Glutamatergic neuron (in vitro differentiated cells): Measurements from ENCODE around the gene BIRC6. TPM values are rescaled to one million over a fixed set of nuclear protein-coding genes. Genes with fewer than 3 reads are reported as not detected.

ENCODE experiments used
- DNase-seq: peaks from one replicate; pipeline ENCODE4 v3.0.0; 2022
- H3K27ac Mint-ChIP-seq: one replicate; pipeline ENCODE4 v1.8.0; 2020; ENCODE audit warnings: mild to moderate bottlenecking, mixed read lengths, inconsistent platforms; ENCODE audit not compliant: unreplicated experiment
- H3K27me3 Mint-ChIP-seq: one replicate; pipeline ENCODE4 v1.8.0; 2020; ENCODE audit warnings: mild to moderate bottlenecking, moderate library complexity, mixed read lengths, inconsistent platforms; ENCODE audit not compliant: unreplicated experiment
- H3K36me3 Mint-ChIP-seq: one replicate; pipeline ENCODE4 v1.8.0; 2020; ENCODE audit warnings: mild to moderate bottlenecking, mixed read lengths, inconsistent platforms; ENCODE audit not compliant: unreplicated experiment
- H3K4me1 Mint-ChIP-seq: one replicate; pipeline ENCODE4 v1.8.0; 2020; ENCODE audit warnings: mild to moderate bottlenecking, low read depth, mixed read lengths, inconsistent platforms; ENCODE audit not compliant: unreplicated experiment
- H3K4me3 Mint-ChIP-seq: one replicate; pipeline ENCODE4 v1.8.0; 2020; ENCODE audit warnings: mild to moderate bottlenecking, mixed read lengths, inconsistent platforms; ENCODE audit not compliant: unreplicated experiment
- H3K9me3 Mint-ChIP-seq: one replicate; pipeline ENCODE4 v1.8.0; 2020; ENCODE audit warnings: mild to moderate bottlenecking, moderate library complexity, mixed read lengths, inconsistent platforms; ENCODE audit not compliant: unreplicated experiment
- CTCF ChIP-seq: fragments of 200-600 bp; sonication (generic); IDR thresholded peaks from one replicate; pipeline ENCODE4 v1.5.0; 2021; ENCODE audit not compliant: partially characterized antibody, unreplicated experiment
- total RNA-seq: library from RNA; stranded (reverse); fragmentation: NEBNext Ultra II Directional; extraction: Animal tissue kit (Norgen Biotek cat#: 25700); gene quantifications from one replicate; pipeline ENCODE4 v1.2.1, GENCODE V29; 2021; ENCODE audit not compliant: unreplicated experiment

The BIRC6 gene
- total RNA-seq, 1 donor from 2014 or later, result 124 TPM

- Mint-ChIP-seq H3K4me1 (peaks cover 1% of the 10 kb centered on the region), H3K9me3 (peaks cover 4% of the 10 kb centered on the region), H3K4me3 (no peak overlapping the region), H3K36me3 (no peaks in the 10 kb centered on the region), H3K27ac (no peak overlapping the region), H3K27me3 (peaks cover 4% of the 10 kb centered on the region)
- no peak for DNase-seq
- TF ChIP-seq CTCF, result no peak
Measured at GRCh38 chr2:32377928-32378327, 21.1 kb downstream of the BIRC6 start.

GRCh38 chr2:32379352-32379751, 22.5 kb downstream of the BIRC6 start:
- Mint-ChIP-seq H3K36me3 (no peaks in the 10 kb centered on the region), H3K4me1 (peaks cover 1% of the 10 kb centered on the region), H3K27me3 (peaks cover 4% of the 10 kb centered on the region), H3K27ac (no peak overlapping the region), H3K9me3 (peaks cover 4% of the 10 kb centered on the region), H3K4me3 (no peak overlapping the region)
- no peak for DNase-seq
- TF ChIP-seq CTCF, result no peak

GRCh38 chr2:32383858-32384257, 27.0 kb downstream of the BIRC6 start:
- Mint-ChIP-seq H3K27ac (no peak overlapping the region), H3K36me3 (no peaks in the 10 kb centered on the region), H3K4me1 (no peaks in the 10 kb centered on the region), H3K27me3 (peaks cover 1% of the 10 kb centered on the region), H3K9me3 (no peaks in the 10 kb centered on the region), H3K4me3 (no peak overlapping the region)
- TF ChIP-seq CTCF, result no peak
- no peak for DNase-seq

GRCh38 chr2:32384529-32384928, 27.7 kb downstream of the BIRC6 start:
- no peak for TF ChIP-seq CTCF
- no peaks in the 10 kb centered on the region for H3K36me3 Mint-ChIP-seq
- no peaks in the 10 kb centered on the region for H3K9me3 Mint-ChIP-seq
- no peak overlapping the region for H3K27ac Mint-ChIP-seq
- peaks cover 1% of the 10 kb centered on the region for H3K27me3 Mint-ChIP-seq
- no peak overlapping the region for H3K4me3 Mint-ChIP-seq
- no peaks in the 10 kb centered on the region for H3K4me1 Mint-ChIP-seq
- no peak for DNase-seq

GRCh38 chr2:32386739-32387138, 29.9 kb downstream of the BIRC6 start:
- Mint-ChIP-seq H3K36me3 (no peaks in the 10 kb centered on the region), H3K4me3 (no peak overlapping the region), H3K4me1 (no peaks in the 10 kb centered on the region), H3K9me3 (no peaks in the 10 kb centered on the region), H3K27ac (no peak overlapping the region), H3K27me3 (no peaks in the 10 kb centered on the region)
- no peak for DNase-seq
- TF ChIP-seq CTCF, result no peak
